IPS-NIHi11 (cell line): ENCODE results near the gene PCSK6.
"Not testable (repeated sequence)": the region's sequence is repeated elsewhere in the genome, so short reads cannot be mapped to it uniquely, and the experiment has no call there.

Experiments
- DNase-seq: peaks from one replicate; pipeline ENCODE4 v3.0.0; 2012; ENCODE audit warnings: mixed read lengths, low spot score

The PCSK6 gene

DNA sequence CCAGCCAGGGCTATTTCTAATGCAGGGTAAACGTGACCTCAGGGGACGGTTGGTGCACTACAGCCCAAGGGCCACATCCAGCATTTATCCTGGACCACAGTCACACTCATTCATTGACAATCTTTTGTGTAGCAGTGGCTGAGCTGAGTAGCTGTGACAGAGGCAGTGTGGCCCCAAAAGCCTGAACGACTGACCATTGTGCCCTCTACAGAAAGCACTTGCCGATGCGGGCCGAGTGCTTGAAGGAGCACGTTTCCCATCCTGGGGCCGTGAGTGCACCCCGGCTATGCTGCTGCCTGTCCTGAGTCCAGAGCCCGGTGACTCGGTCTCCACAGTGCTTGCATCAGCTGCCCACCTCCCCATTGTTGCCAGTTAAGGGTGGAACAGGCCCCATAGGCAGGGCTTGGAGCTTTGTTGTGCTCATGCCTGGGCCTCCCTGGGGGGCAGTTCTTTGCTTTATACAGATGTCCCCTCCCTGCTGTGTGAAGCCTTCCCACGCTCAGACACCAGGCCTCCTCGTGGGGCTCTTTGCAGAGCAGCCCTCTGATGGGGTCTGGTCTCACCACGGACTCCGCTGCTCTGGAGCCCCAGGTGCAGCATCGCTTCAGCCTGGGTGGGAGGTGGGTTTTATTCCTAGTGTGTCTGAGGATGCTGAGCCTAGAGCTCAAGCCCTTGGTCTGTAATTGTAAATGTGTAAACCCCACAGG is 181.5 kb downstream of the PCSK6 start:
- DNase-seq = no peak

DNA sequence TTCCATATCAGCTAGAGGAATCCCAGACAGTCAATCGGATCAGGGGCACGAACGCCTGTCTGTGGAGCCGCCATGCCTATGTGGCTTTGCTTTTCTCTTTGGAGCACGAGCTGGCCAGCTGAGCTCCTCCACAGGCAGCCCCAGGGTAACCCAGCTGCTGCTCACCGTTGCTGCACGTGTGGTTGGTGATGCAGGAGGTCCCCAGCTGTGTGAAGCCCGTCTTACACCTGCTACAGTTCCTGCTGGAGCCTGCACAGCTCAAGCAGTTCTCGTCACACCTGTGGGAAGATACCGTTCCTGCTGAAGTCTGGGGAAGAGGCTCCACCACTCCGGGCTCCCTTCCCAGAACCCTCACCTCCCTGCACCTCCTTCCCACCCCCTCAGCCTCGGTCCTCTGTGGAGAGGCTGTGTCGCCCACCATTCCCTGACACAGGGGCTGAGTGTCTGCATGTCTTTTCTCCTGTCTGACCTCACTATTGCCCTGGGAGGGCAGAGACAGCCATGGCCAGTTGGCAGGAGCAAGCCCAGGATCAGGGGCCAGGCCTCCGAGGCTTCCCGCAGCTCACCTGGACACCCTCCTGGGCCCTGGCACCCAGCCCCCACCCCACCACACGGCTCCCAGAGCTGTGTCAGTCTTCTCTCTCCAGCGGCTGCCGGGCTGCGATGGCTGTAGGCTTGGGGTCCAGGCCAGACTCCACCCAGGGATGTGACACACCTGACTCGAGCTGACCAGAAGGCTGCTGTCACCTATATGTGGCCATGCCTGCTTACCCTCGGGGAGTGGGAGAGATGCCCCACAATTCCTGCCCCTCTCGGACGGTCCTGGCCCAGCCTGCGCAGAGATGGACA is 182.2 kb downstream of the PCSK6 start:
- DNase-seq = no peak

DNA sequence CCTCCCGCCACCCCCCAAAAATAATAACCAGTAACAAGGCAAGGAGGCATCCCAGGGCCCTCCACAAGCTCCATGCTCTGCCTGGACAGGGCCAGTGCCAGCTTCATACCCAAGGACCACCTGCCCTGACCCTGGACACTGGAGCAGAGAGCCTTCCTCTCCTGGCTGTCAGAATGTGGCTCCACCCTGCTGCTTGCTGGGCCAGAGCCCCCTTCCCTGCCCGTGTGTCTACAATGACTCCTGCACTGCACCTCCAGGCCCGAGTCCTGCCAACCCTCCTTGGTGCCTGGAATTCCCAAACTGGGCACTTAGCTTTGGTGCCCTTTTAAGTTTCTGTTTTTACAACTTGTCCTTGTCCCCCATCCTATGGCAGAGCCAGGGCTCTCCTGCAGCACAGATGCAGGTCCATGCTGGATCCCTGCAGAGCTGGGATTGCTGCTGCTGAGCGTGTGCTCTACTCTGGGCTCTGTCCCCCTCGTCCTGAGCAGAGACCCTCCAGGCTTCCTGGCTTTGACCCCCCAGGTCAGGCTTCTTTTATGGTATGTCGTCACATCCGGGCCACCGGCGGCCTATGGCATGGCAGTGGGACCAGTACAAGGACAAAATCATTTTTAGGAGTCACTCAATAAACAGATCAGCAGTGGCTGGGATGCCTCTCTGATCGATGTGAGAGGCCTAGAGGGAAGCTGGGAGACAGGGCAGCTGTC is 183.0 kb downstream of the PCSK6 start:
- DNase-seq = no peak

- DNase-seq = no peak
Observed at GRCh38 chr15:101305820-101306255, 183.7 kb downstream of the PCSK6 start.

- no peak for DNase-seq
Observed at GRCh38 chr15:101303408-101303807, 186.1 kb downstream of the PCSK6 start.

DNA sequence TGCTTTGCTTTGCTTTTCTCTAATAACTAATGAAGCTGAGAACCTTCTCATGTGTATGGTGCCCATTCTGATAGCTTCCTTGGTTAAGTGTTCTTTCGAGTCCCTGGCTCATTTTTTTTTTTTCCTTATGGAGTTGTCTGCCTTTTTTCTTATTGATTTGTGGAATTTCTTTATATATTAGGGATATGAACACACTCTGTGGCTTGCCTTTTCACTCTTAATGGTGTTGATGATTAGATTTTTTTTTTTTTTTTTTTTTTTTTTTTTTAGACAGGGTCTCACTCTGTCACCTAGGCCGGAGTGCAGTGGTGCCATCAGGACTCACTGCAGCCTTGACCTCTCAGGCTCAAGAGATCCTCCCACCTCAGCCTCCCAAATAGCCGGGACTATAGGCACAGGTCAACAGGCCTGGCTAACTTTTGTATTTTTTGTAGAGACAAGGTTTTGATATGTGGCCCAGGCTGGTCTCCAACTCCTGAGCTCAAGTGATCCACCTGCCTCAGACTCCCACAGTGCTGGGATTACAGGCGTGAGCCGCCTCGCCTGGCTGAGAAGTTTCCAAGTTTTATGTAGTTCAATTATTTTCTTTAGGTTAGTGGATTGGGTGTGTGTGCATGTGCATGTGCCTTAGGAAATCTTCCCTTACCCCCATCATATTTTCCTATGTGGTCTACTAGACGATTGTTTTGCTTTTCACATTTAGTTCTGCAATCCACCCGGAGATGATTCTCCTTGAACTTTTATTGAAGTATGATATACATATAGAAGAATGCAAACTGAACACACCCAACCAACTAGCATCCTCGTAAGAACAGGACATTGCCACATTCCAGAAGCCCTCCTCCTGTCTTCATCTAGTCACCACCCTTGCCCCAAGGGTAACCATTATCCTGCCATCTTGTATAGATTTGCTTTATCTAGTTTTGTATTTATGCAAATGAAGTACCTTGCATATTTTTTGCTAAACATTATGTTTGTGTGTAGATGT is 192.8 kb downstream of the PCSK6 start:
- no peak for DNase-seq

- peak; percentile 70 for DNase-seq
Observed at GRCh38 chr15:101295607-101296161, 193.8 kb downstream of the PCSK6 start.

DNA sequence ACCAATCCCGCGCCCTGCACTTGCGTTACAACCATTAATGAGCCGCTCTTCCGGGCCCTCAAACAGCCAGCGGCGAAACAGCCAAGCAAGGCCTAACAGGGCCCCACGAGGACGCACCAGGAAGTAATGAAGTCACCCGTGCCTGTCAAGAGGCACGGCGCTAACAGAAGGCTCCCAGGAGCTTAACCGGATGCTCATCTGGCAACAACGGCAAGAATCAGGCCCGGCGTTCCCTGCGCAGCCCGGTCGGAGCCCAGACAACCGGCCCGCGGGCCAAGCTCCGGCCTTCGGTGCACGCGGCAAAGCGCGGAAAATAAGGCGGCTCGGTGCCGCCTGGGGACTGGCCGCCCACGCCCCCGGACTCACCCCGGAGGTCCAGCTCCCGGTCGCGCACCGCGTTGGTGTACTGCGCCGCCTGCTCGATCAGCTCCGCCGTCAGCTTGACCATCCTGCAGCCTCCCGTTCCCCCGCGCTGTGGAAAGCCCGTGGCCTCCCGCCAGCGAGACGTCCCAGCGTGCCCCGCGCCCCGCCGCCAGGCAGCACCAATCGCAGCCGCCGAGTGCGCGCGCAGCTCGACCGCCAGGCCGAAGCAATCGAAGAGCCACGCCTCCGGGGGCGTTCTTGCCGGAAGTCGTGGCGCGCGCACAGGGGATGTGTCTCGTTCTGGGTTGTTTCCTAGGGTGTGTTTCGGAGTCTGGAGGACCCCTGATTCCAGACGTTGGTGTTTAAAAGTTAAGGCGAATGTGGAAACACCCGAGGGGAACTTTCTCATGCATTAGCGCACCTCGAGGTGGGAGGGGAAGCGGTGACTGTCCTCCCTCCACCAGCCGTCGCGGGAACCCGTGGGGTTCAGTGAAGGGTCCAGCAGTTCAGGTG is 194.5 kb downstream of the PCSK6 start, which contains the start of gene SNRPA1:
TSS of gene SNRPA1 (minus strand) at position 518 of the 876 bp plus-strand sequence. CDS start at position 448, 70 bp downstream.
- peak; percentile 98 for DNase-seq

DNA sequence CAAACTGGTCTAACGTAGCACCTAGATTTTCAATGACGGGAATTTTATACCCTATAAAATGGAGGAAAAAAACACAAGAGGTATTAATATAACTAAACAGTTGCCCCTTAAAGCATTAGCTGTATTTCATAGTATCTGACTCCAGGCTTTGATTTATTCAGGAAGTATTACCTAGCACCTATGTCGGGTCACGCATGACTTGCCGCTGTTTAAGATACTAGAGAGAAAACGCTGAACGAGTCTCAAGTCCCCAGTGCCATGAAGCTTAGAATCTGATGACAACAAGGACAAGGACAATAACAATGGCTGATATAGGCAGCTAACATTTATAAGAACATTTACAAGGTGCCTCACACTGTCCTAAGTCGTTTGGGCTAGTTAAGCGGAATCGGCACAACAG is 196.4 kb downstream of the PCSK6 start:
- DNase-seq = no peak

DNA sequence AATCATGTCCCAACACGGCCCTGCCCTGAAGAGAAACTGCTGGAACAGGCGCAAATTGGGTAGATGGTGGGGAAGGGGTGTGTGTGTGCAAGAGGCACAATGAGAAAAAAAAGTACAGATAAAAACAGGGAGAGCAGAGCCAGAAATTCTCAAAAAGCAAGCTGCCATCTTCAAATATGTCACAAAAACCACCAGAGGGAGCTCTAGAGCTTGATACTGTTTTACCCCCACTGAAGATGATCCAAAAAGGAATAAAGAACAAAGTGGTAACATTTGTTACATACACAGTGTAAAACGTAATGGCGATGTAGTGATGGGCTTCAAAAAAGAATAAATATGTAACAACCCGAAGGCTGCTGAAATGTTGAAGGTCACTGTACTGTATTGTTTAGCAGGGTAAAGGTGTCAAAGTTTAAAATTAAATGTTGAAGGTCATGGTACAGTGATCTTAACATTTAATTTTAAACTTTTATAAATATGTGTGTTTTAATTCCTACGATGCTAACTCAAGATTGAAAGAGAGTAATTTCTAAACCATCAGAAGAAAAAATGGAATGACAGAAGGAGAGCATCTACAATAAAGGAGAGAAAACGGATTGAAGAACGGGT is 200.5 kb downstream of the PCSK6 start:
- DNase-seq = no peak

DNA sequence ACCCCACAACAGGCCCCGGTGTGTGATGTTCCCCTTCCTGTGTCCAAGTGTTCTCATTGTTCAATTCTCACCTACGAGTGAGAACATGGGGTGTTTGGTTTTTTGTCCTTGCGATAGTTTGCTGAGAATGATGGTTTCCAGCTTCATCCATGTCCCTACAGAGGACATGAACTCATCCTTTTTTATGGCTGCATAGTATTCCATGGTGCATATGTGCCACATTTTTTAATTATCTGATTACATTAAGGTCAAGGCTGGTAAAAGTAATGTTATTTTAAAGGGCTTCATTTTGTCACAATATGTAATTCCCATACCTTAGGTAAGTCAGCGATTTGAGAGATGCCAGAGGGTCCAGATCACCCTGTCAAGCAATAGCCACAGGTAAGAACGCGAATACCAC is 202.2 kb downstream of the PCSK6 start:
- DNase-seq = not testable (repeated sequence)

GRCh38 chr15:101286471-101287114 is 202.9 kb downstream of the PCSK6 start:
- no peak for DNase-seq

DNA sequence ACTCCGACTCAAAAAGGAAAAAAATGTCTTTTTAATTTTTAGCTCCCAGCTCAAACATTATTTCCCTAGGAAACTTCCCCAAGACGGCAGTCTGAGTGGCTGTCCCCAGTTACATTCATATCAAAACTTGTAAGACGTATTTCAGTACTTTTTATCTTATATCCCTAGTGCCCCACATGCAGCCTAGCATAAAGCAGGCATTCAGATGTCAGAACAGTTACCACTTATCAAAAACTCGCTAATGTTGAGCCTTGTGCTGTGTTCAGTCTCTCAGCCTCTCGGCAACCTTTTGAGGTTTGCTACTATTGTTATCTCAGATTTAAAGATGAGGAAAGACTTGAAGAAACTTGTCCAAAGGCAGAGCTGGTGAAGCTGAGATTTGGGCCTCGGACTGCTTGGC is 205.6 kb downstream of the PCSK6 start:
- no peak for DNase-seq

- DNase-seq = no peak
Observed at GRCh38 chr15:101280007-101280406, 209.5 kb downstream of the PCSK6 start.

DNA sequence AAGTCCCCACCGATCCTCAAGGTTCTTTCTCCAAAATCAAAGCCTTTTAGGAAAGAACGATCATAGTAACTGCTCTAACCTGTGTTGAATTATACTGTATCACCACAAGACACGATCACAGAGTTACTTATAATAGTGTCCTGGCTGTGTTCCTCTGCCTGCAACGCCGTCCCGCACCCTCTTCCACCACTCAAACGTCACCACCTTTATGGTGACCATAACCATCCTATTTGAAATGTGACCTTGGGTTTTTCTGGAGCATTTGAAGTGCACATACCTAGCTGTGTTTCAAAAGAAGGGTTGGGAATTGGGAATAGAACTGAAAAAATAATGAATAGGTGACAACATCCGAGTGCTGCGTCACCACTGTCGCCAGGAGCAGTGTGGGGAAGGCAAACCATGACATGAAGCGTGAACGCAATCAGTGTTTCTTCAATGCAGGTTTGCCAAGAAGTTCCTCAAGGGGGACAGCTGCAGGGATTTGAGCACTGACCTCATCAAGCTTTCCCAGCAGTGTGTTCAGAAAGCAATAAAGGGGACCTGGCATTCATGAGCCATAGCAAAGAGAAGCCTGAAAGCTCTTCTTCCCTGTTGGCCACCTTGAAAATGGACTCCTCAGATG is 211.5 kb downstream of the PCSK6 start:
- no peak for DNase-seq

- peak; percentile 96 for DNase-seq
Observed at GRCh38 chr15:101277038-101277822, 212.3 kb downstream of the PCSK6 start, which contains the start of gene SELENOS. Gene SELENOS, minus strand, starts transcription at chr15:101277485. Its CDS starts 68 bp downstream, at chr15:101277417.

GRCh38 chr15:101276501-101277037 is 212.9 kb downstream of the PCSK6 start:
- no peak for DNase-seq
